ENCODE data around the gene ADCYAP1. TPM values are rescaled to one million over a fixed set of nuclear protein-coding genes. Genes with fewer than 3 reads are reported as not detected.

Gene ADCYAP1
- total and polyA plus RNA-seq, 8 donors, result 0.25 to 8.1 (median 1.4) TPM; not detected in 3

DNA sequence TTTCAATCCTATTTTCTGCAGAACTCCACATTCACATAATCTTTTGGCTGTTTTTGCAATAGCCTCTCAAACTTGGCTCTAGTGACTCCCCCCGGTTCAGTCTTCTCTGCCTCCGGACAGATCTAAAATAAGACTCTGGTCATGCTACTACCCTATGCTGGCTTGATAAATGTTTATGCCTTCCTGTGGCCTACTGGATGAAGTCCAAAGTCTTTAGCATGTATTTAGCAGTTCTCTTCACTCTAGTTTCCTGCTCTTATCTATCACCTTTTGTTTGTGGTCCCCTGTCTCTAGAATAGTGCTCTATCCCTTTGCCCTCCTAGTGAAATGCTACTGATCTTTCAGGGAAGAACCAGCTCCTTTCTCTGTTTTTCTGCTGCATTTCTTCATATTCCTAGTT lies 14.4 kb downstream of the ADCYAP1 start:
- no peak overlapping the region for H3K4me3 ChIP-seq
- H3K27ac ChIP-seq, result no peak overlapping the region
- no peaks in the 10 kb centered on the region for H3K9me3 ChIP-seq
- H3K27me3 ChIP-seq, result peaks cover 0 to 40% (median 4%) of the 10 kb centered on the region in 3 donors
- H3K36me3 ChIP-seq, result no peaks in the 10 kb centered on the region
- no peaks in the 10 kb centered on the region for H3K4me1 ChIP-seq
- intact Hi-C loops (cut with DNase I; ENCODE audit: low total_unique reads), result no loop called here
- no peak for DNase-seq
- 36 to 69% (median 58%) methylated on average over 2 of the region's 2 CpGs for WGBS, 5 donors
- TF ChIP-seq, protein P1, sequence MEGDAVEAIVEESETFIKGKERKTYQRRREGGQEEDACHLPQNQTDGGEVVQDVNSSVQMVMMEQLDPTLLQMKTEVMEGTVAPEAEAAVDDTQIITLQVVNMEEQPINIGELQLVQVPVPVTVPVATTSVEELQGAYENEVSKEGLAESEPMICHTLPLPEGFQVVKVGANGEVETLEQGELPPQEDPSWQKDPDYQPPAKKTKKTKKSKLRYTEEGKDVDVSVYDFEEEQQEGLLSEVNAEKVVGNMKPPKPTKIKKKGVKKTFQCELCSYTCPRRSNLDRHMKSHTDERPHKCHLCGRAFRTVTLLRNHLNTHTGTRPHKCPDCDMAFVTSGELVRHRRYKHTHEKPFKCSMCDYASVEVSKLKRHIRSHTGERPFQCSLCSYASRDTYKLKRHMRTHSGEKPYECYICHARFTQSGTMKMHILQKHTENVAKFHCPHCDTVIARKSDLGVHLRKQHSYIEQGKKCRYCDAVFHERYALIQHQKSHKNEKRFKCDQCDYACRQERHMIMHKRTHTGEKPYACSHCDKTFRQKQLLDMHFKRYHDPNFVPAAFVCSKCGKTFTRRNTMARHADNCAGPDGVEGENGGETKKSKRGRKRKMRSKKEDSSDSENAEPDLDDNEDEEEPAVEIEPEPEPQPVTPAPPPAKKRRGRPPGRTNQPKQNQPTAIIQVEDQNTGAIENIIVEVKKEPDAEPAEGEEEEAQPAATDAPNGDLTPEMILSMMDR (IDR thresholded peaks at IDR 0.05), result no peak
- no peak for TF ChIP-seq POLR2A (IDR thresholded peaks at IDR 0.05)
- no peak for TF ChIP-seq EP300 (IDR thresholded peaks at IDR 0.05)
- TF ChIP-seq POLR2AphosphoS5 (IDR thresholded peaks at IDR 0.05), result no peak

DNA sequence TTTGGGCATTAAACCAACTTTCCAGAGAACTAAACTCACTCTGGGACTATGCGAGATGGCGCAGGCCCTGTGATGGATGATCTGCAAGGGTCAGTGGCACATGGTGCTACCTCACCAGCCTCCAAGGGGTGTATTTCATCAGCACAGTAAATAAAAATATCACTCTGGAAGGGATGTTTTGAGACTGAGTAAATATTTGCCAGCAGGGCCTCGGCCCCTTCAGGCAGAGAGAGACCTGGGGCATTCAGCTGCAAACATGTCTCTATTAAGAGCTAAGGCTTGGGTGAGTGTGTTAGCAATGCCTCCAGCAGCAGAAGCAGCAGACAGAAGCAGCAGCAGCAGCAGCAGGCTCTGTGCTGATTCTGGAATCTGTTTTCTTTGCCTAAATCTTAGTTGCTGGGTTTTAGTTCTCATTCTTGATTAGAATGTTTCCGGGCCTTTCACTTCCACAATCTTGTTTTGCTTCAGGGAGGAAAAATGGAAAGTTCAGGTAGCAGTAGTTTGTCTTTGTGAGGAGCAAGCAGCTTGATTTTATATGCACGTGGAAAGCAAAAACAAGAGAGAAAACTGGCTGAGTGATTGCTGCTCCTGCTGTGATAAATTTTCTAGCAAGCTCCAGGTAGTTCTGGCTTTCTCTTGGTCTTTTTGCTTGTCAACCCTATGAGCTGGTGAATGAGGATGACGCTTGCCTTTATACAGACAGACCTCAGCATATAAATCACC lies 18.6 kb downstream of the ADCYAP1 start:
- 35 to 49% (median 43%) methylated on average over 6 of the region's 6 CpGs for WGBS, 5 donors
- Histone ChIP-seq H3K9me3 (no peaks in the 10 kb centered on the region), H3K4me3 (no peak overlapping the region), H3K4me1 (no peaks in the 10 kb centered on the region), H3K27ac (no peak overlapping the region), H3K27me3 (peaks cover 0 to 11% (median 0%) of the 10 kb centered on the region in 3 donors), H3K36me3 (no peaks in the 10 kb centered on the region)
- intact Hi-C loops (cut with DNase I; ENCODE audit: low total_unique reads), result no loop called here
- TF ChIP-seq EP300 (IDR thresholded peaks at IDR 0.05) (no peak), POLR2A (IDR thresholded peaks at IDR 0.05) (no peak), POLR2AphosphoS5 (IDR thresholded peaks at IDR 0.05) (no peak)
- TF ChIP-seq, protein P1 (IDR thresholded peaks at IDR 0.05), result no peak
- DNase-seq, result peak in 1 of 2 donors; percentile 13

DNA sequence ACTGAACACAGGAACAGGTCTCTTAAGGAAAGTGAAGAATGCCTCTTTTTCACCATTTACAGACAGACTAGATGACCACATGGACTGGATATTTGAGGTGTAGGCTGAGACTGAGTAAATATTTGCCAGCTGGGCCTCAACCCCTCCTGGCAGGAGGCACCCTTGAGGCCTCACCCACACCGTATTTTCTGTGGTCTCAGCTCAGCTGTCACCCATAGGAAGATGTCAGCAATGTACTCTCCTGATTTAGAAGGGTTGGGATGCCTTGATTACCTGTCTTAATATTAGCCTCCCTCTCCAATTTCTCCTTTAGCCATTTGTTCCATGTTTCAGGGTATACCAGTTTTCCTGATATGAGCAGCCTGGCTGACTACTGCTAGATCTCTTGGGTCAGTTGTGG lies 20.3 kb downstream of the ADCYAP1 start:
- whole genome bisulfite sequencing, 5 donors, result 12 to 47% (median 24%) methylated on average over 1 of the region's 1 CpG
- Histone ChIP-seq H3K4me1 (no peaks in the 10 kb centered on the region), H3K36me3 (no peaks in the 10 kb centered on the region), H3K9me3 (no peaks in the 10 kb centered on the region), H3K27me3 (peaks cover 0 to 8% (median 0%) of the 10 kb centered on the region in 3 donors), H3K27ac (no peak overlapping the region), H3K4me3 (no peak overlapping the region)
- intact Hi-C loops (cut with DNase I; ENCODE audit: low total_unique reads), result no loop called here
- no peak for DNase-seq
- TF ChIP-seq POLR2AphosphoS5 (IDR thresholded peaks at IDR 0.05) (no peak), EP300 (IDR thresholded peaks at IDR 0.05) (no peak), POLR2A (IDR thresholded peaks at IDR 0.05) (no peak)
- TF ChIP-seq, protein P1 (IDR thresholded peaks at IDR 0.05), result no peak

DNA sequence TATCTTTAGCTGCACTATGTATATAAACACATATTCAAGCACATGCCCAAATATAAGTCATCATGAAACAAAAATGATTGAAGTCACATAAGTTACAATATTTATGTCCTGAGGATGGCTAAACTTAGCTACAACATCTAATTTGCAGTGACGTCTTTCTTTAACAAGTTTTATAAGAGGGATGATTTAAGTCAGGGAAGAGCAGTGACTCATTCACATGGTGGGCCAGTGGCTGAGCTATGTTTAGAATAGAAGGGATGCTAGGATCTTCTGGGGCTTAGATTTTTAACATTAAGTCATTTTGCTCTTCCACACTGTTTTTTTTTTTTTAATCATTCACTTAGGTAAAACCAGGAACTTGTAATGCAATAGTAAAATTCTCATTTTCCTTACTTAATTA lies 22.3 kb downstream of the ADCYAP1 start:
- no peak overlapping the region for H3K27ac ChIP-seq
- DNase-seq, result no peak
- no peaks in the 10 kb centered on the region for H3K9me3 ChIP-seq
- peaks cover 0 to 4% (median 0%) of the 10 kb centered on the region in 3 donors for H3K27me3 ChIP-seq
- no peaks in the 10 kb centered on the region for H3K4me1 ChIP-seq
- H3K4me3 ChIP-seq, result no peak overlapping the region
- intact Hi-C loops (cut with DNase I; ENCODE audit: low total_unique reads), result no loop called here
- TF ChIP-seq, protein P1 (IDR thresholded peaks at IDR 0.05), result no peak
- TF ChIP-seq EP300 (IDR thresholded peaks at IDR 0.05) (no peak), POLR2AphosphoS5 (IDR thresholded peaks at IDR 0.05) (no peak), POLR2A (IDR thresholded peaks at IDR 0.05) (no peak)
- H3K36me3 ChIP-seq, result no peaks in the 10 kb centered on the region
- WGBS, 5 donors, result 50 to 67% (median 59%) methylated on average over 1 of the region's 1 CpG
